Liver (tissue), 3 donors: Measurements from ENCODE around the gene AGAP5.
"Not testable (repeated sequence)": the region's sequence is repeated elsewhere in the genome, so short reads cannot be mapped to it uniquely, and the experiment has no call there.

Experiments
- CTCF ChIP-seq: fragments of 150-350 bp; IDR thresholded peaks from 2 replicates; pipeline ENCODE4 v1.5.1; 2017; ENCODE audit warnings: improper control_type of control experiment, low read depth, low read length; ENCODE audit not compliant: missing input control
- EGR1 ChIP-seq, 2 donors: IDR thresholded peaks; 2 replicates each; pipeline ENCODE4 v1.6.1; 2016 to 2018; ENCODE audit warnings: antibody characterized with exemption in 2 of 2, low read depth in 2 of 2
- JUND ChIP-seq, 2 donors: IDR thresholded peaks; 2 replicates each; pipeline ENCODE4 v1.6.1; 2016; ENCODE audit warnings: antibody characterized with exemption in 2 of 2
- MAX ChIP-seq: IDR thresholded peaks from 2 replicates; pipeline ENCODE4 v1.6.1; 2016; ENCODE audit warnings: antibody characterized with exemption
- SP1 ChIP-seq: IDR thresholded peaks from 2 replicates; pipeline ENCODE4 v1.6.1; 2018; ENCODE audit warnings: antibody characterized with exemption, mild to moderate bottlenecking
- donor health status: healthy.
- donor health status: healthy.

GRCh38 chr10:73664156-73665040 is 33.5 kb downstream of the AGAP5 start:
- not testable (repeated sequence) for TF ChIP-seq CTCF; JUND (IDR thresholded peaks at IDR 0.05); EGR1 (IDR thresholded peaks at IDR 0.05; ENCODE audit: low read depth in 2 of 2); SP1; MAX
